H1 (cell line): ENCODE measurements around the gene SPATS2L. TPM values are rescaled to one million over a fixed set of nuclear protein-coding genes. Genes with fewer than 3 reads are reported as not detected.

Experiments used
- CTCF ChIA-PET: fragments of 300-600 bp; sonication (Branson Sonifier 250); formaldehyde crosslinking; loops from one replicate; lab custom pipeline; 2021; ENCODE audit not compliant: partially characterized antibody; lab: Charles Lee
- POLR2A ChIA-PET: fragments of 300-600 bp; sonication (Branson Sonifier 250); formaldehyde crosslinking; loops from one replicate; lab custom pipeline; 2021; ENCODE audit warnings: inconsistent platforms; ENCODE audit not compliant: partially characterized antibody; lab: Charles Lee
- DNase-seq, 2 experiments: peaks; one replicate each; pipeline versions ENCODE4 v3.0.0 to v3.0.0-alpha.2; 2010 to 2022; ENCODE audit warnings: low spot score in 2 of 2, low read depth in 1 of 2, mixed read lengths in 1 of 2
- FAIRE-seq: peaks from 2 replicates; lab custom pipeline; 2011; peaks lifted over from hg19 to GRCh38; lab: Jason Lieb, UNC
- H2AFZ ChIP-seq: 2 replicates; pipeline ENCODE4 v1.8.1; 2012; ENCODE audit warnings: low read length, inconsistent platforms
- H2AK5ac ChIP-seq: 2 replicates; pipeline ENCODE4 v1.6.1; 2013; ENCODE audit warnings: low read depth, low read length
- H2BK120ac ChIP-seq: replicated peaks from 2 replicates; pipeline ENCODE3; 2013; ENCODE audit warnings: low read depth, low read length, inconsistent platforms
- H2BK12ac ChIP-seq: 2 replicates; pipeline ENCODE4 v1.6.1; 2013; ENCODE audit warnings: low read depth, low read length
- H2BK15ac ChIP-seq: 2 replicates; pipeline ENCODE4 v1.6.1; 2013; ENCODE audit warnings: low read length
- H2BK20ac ChIP-seq: 2 replicates; pipeline ENCODE4 v1.6.1; 2013; ENCODE audit warnings: low read length
- H2BK5ac ChIP-seq: 2 replicates; pipeline ENCODE4 v1.6.1; 2013; ENCODE audit warnings: low read depth, low read length
- H3K14ac ChIP-seq: 2 replicates; pipeline ENCODE4 v1.6.1; 2013; ENCODE audit warnings: inconsistent platforms; ENCODE audit not compliant: insufficient read length
- H3K18ac ChIP-seq: 2 replicates; pipeline ENCODE4 v1.6.1; 2013; ENCODE audit warnings: low read length; ENCODE audit errors: extremely low read depth
- H3K23ac ChIP-seq: 2 replicates; pipeline ENCODE4 v1.6.1; 2013; ENCODE audit warnings: inconsistent platforms; ENCODE audit not compliant: insufficient read length
- H3K23me2 ChIP-seq: 2 replicates; pipeline ENCODE4 v1.6.1; 2013; ENCODE audit warnings: low read depth, low read length
- H3K27ac ChIP-seq: 2 replicates; pipeline ENCODE4 v1.6.1; 2011; ENCODE audit warnings: low read depth, low read length, inconsistent platforms
- H3K27me3 ChIP-seq, 4 experiments: replicated peaks in 1 of 4; 1 replicate in 1 of 4; 2 replicates in 3 of 4; pipeline versions ENCODE4 v1.6.1 to v1.8.1; 2011 to 2013; ENCODE audit warnings: low read length in 3 of 4, mild to moderate bottlenecking in 3 of 4, inconsistent platforms in 2 of 4, mixed read lengths in 2 of 4, moderate library complexity in 1 of 4; ENCODE audit not compliant: control insufficient read depth in 3 of 4, insufficient read depth in 3 of 4; ENCODE audit errors: extremely low read depth in 1 of 4
- H3K36me3 ChIP-seq, 4 experiments: 2 replicates each; pipeline versions ENCODE4 v1.6.1 to v1.8.1; 2011 to 2013; ENCODE audit warnings: mild to moderate bottlenecking in 4 of 4, low read length in 3 of 4, moderate library complexity in 2 of 4, control low read depth in 1 of 4, inconsistent platforms in 1 of 4; ENCODE audit not compliant: insufficient read depth in 4 of 4, control insufficient read depth in 2 of 4
- H3K4ac ChIP-seq: replicated peaks from 2 replicates; pipeline ENCODE3; 2013; ENCODE audit warnings: low read length, low read depth, mixed read lengths, inconsistent platforms; ENCODE audit not compliant: insufficient read length
- H3K4me1 ChIP-seq, 4 experiments: replicated peaks in 1 of 4; 1 replicate in 1 of 4; 2 replicates in 3 of 4; pipeline versions ENCODE4 v1.6.1 to v1.8.1; 2011 to 2013; ENCODE audit warnings: low read length in 3 of 4, inconsistent platforms in 2 of 4, mixed read lengths in 1 of 4; ENCODE audit not compliant: insufficient read depth in 4 of 4, control insufficient read depth in 3 of 4
- H3K4me2 ChIP-seq, 2 experiments: 2 replicates each; pipeline versions ENCODE4 v1.6.1 to v1.8.1; 2011 to 2013; ENCODE audit warnings: low read depth in 2 of 2, low read length in 2 of 2, control low read depth in 1 of 2, inconsistent platforms in 1 of 2, mild to moderate bottlenecking in 1 of 2; ENCODE audit not compliant: insufficient read depth in 1 of 2
- H3K4me3 ChIP-seq, 4 experiments: fragments of 200-600, 300-600 bp in 1 of 4; sonication (generic), shearing (Covaris generic), sonication (Bioruptor Twin) in 1 of 4; 2 replicates each; pipeline versions ENCODE4 v1.5.1 to v1.8.1; 2011 to 2016; ENCODE audit warnings: low read length in 4 of 4, low read depth in 3 of 4, control low read depth in 2 of 4, inconsistent platforms in 2 of 4, mild to moderate bottlenecking in 2 of 4, mixed read lengths in 1 of 4, moderate library complexity in 1 of 4; ENCODE audit not compliant: insufficient read depth in 2 of 4; ENCODE audit errors: extremely low read depth in 1 of 4
- H3K56ac ChIP-seq: replicated peaks from 2 replicates; pipeline ENCODE3; 2013; ENCODE audit warnings: low read depth, mild to moderate bottlenecking, mixed read lengths, low read length, inconsistent platforms; ENCODE audit not compliant: insufficient read length
- H3K79me1 ChIP-seq: 2 replicates; pipeline ENCODE4 v1.6.1; 2013; ENCODE audit warnings: low read depth, low read length, control low read depth
- H3K79me2 ChIP-seq, 2 experiments: 2 replicates each; pipeline versions ENCODE4 v1.6.1 to v1.8.1; 2012 to 2013; ENCODE audit warnings: low read length in 2 of 2, mild to moderate bottlenecking in 2 of 2, inconsistent platforms in 1 of 2; ENCODE audit not compliant: insufficient read depth in 2 of 2, control insufficient read depth in 1 of 2
- H3K9ac ChIP-seq, 4 experiments: replicated peaks in 1 of 4; 1 replicate in 1 of 4; 2 replicates in 3 of 4; pipeline versions ENCODE4 v1.6.1 to v1.8.1; 2011 to 2013; ENCODE audit warnings: low read depth in 3 of 4, low read length in 3 of 4, control low read depth in 2 of 4, mild to moderate bottlenecking in 2 of 4, moderate library complexity in 2 of 4, inconsistent platforms in 1 of 4; ENCODE audit errors: extremely low read depth in 1 of 4
- H3K9me3 ChIP-seq, 2 experiments: 2 replicates each; pipeline versions ENCODE4 v1.6.1 to v1.8.1; 2012 to 2013; ENCODE audit warnings: mild to moderate bottlenecking in 2 of 2, moderate library complexity in 2 of 2, control low read depth in 1 of 2, inconsistent platforms in 1 of 2, low read depth in 1 of 2, low read length in 1 of 2, mixed read lengths in 1 of 2; ENCODE audit not compliant: insufficient read depth in 2 of 2
- H4K20me1 ChIP-seq, 2 experiments: replicated peaks in 1 of 2; 2 replicates each; pipeline versions ENCODE3 to v1.8.1; 2011 to 2013; ENCODE audit warnings: inconsistent platforms in 2 of 2, low read length in 2 of 2, mild to moderate bottlenecking in 1 of 2; ENCODE audit not compliant: insufficient read depth in 2 of 2, control insufficient read depth in 1 of 2
- H4K5ac ChIP-seq: 2 replicates; pipeline ENCODE4 v1.6.1; 2013; ENCODE audit warnings: low read length, low read depth, mixed read lengths, inconsistent platforms; ENCODE audit not compliant: insufficient read length
- H4K8ac ChIP-seq: 2 replicates; pipeline ENCODE4 v1.8.0; 2013; ENCODE audit warnings: mild to moderate bottlenecking, moderate library complexity, low read length, inconsistent platforms; ENCODE audit not compliant: insufficient read depth; ENCODE audit errors: extremely low read depth
- H4K91ac ChIP-seq: replicated peaks from 2 replicates; pipeline ENCODE3; 2013; ENCODE audit warnings: low read length, mixed read lengths, inconsistent platforms; ENCODE audit not compliant: insufficient read length
- CBX8 ChIP-seq: fragments of 300-800, 300-1000 bp; sonication (generic); IDR thresholded peaks from 2 replicates; pipeline ENCODE4 v1.7.1; 2016; ENCODE audit warnings: low read depth, low read length, borderline replicate concordance
- FOSL1 ChIP-seq: IDR thresholded peaks from 2 replicates; pipeline ENCODE4 v1.6.1; 2011; ENCODE audit warnings: mild to moderate bottlenecking, low read depth, low read length, moderate library complexity; ENCODE audit not compliant: insufficient read depth
- HDAC6 ChIP-seq: IDR thresholded peaks from one replicate; pipeline ENCODE4 v1.7.1; 2012; ENCODE audit warnings: low read depth, mild to moderate bottlenecking, inconsistent platforms, low read length, moderate library complexity
- KDM5A ChIP-seq: fragments of 200-600 bp; IDR thresholded peaks from 2 replicates; pipeline ENCODE4 v1.7.1; 2012; ENCODE audit warnings: mild to moderate bottlenecking, low read length, inconsistent platforms, mixed read lengths
- MAFK ChIP-seq: IDR thresholded peaks from 2 replicates; pipeline ENCODE4 v1.6.1; 2012; ENCODE audit warnings: low read depth, mild to moderate bottlenecking, improper control_type of control experiment, low read length
- POLR2AphosphoS5 ChIP-seq: IDR thresholded peaks from 2 replicates; pipeline ENCODE4 v1.6.1; 2011; ENCODE audit warnings: low read depth, low read length
- RAD21 ChIP-seq, 2 experiments: IDR thresholded peaks in 1 of 2; conservative IDR thresholded peaks in 1 of 2; 2 replicates each; pipeline ENCODE4 v1.6.1; 2011; ENCODE audit warnings: low read depth in 2 of 2, low read length in 2 of 2, improper control_type of control experiment in 1 of 2, inconsistent platforms in 1 of 2, mild to moderate bottlenecking in 1 of 2, moderate library complexity in 1 of 2
- RNF2 ChIP-seq: fragments of 200-900, 300-1000 bp; sonication (generic); IDR thresholded peaks from 2 replicates; pipeline ENCODE4 v1.7.1; 2016; ENCODE audit warnings: borderline replicate concordance, low read depth, mild to moderate bottlenecking, antibody characterized with exemption, low read length; ENCODE audit not compliant: poor library complexity, severe bottlenecking; ENCODE audit errors: missing control alignments
- RXRA ChIP-seq: IDR thresholded peaks from 2 replicates; pipeline ENCODE4 v1.6.1; 2011; ENCODE audit warnings: low read depth, mild to moderate bottlenecking, low read length, moderate library complexity; ENCODE audit not compliant: insufficient read depth
- SIRT6 ChIP-seq: IDR thresholded peaks from one replicate; pipeline ENCODE4 v1.7.1; 2012; ENCODE audit warnings: low read length, inconsistent platforms
- SP1 ChIP-seq: IDR thresholded peaks from 2 replicates; pipeline ENCODE4 v1.6.1; 2011; ENCODE audit warnings: low read depth, low read length
- TEAD4 ChIP-seq: IDR thresholded peaks from 2 replicates; pipeline ENCODE4 v1.6.1; 2012; ENCODE audit warnings: low read depth, low read length, inconsistent platforms, mixed read lengths
- YY1 ChIP-seq: IDR thresholded peaks from 2 replicates; pipeline ENCODE4 v1.6.1; 2011; ENCODE audit warnings: low read depth, mild to moderate bottlenecking, low read length
- WGBS, 2 experiments: shearing (Covaris generic) in 1 of 2; methylation state at CpG; one replicate each; pipeline versions ENCODE4 v1.1.6 to v1.1.7; 2013 to 2015; ENCODE audit warnings: low lambda C conversion rate in 2 of 2, mixed read lengths in 2 of 2, inconsistent platforms in 1 of 2, low coverage in 1 of 2, missing lambda C conversion rate in 1 of 2; ENCODE audit not compliant: insufficient replicate concordance in 2 of 2, insufficient coverage in 1 of 2, insufficient read length in 1 of 2; ENCODE audit errors: extremely low coverage in 1 of 2, missing lambda C conversion rate in 1 of 2; 5-methylcytosine and 5-hydroxymethylcytosine counted together
- polyA plus RNA-seq, 7 experiments: library from polyadenylated mRNA; depleted of rRNA in 3 of 7; stranded (reverse) in 5 of 7; unstranded in 2 of 7; fragments of >200 nt in 5 of 7; fragments of 200-250 nt in 2 of 7; gene quantifications; 1 replicate in 5 of 7; 2 replicates in 1 of 7; 4 replicates in 1 of 7; pipeline versions ENCODE4 v1.2.1 to v1.2.3, GENCODE V29; 2011 to 2013; ENCODE audit warnings: missing spikeins in 2 of 7, mixed read lengths in 2 of 7
- total RNA-seq: library from RNA; stranded (reverse); fragmentation: NEBNext Ultra II Directional; extraction: Animal tissue kit (Norgen Biotek cat#: 25700); gene quantifications from 2 replicates; pipeline ENCODE4 v1.2.1, GENCODE V29; 2021

Gene SPATS2L
- total and polyA plus RNA-seq, 2 of the 8 experiments (the other 6 are each of a cell fraction or from before 2014, with no cell fraction given) = 67.3 to 189 TPM

DNA sequence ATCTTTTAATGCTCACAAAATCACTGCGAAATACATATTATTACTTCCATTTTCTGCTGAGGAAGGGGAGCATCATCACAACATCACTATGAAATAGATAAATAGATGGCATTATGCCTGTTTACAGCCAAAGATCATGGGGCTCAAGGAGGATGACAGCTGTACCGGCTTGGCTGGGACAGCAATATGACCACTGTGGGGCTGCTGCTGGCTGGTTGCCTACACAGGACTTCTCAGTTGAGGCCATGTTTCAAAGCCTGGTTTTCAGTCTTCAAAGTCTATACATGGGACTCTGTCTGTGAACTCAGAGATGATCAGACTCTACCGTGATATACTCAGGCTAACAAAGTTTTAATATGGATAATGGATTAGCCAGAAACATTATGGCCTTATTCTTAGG, 58.7 kb downstream of the SPATS2L start:
- Histone ChIP-seq H3K27ac (no peak overlapping the region), H4K20me1 (no peaks in the 10 kb centered on the region), H3K36me3 (0 out of 8 replicates have a peak, but pooled peaks cover 0 to 3% (median 0%) of the 10 kb centered on the region in 4 experiments), H4K5ac (no peak overlapping the region), H3K4me3 (no peak overlapping the region), H3K23ac (no peak overlapping the region), H2BK5ac (no peak overlapping the region), H4K91ac (no peak overlapping the region), H2BK20ac (no peak overlapping the region), H2BK12ac (no peak overlapping the region), H3K18ac (no peak overlapping the region), H3K4me1 (peaks cover 4 to 28% (median 13%) of the 10 kb centered on the region in 4 experiments; a peak in 5 of 7 replicates), H3K4ac (no peak overlapping the region), H3K56ac (no peak overlapping the region), H3K9me3 (no peaks in the 10 kb centered on the region), H3K23me2 (no peaks in the 10 kb centered on the region; the same call in 1 of the 2 replicates), H3K14ac (no peak overlapping the region), H2AFZ (no peak overlapping the region), H2BK15ac (no peak overlapping the region), H2BK120ac (no peak overlapping the region), H3K9ac (no peak overlapping the region), H3K4me2 (no peak overlapping the region), H2AK5ac (no peak overlapping the region), H4K8ac (no peak overlapping the region), H3K27me3 (no peaks in the 10 kb centered on the region), H3K79me1 (peaks cover 5% of the 10 kb centered on the region), H3K79me2 (peaks cover 0 to 91% of the 10 kb centered on the region in 2 experiments; a peak in 3 of 4 replicates)
- ChIA-PET CTCF (no interaction called here), POLR2A (interaction anchor here (1.5 kb wide), 1 partner anchor 11 kb away, joined by 3 read pairs; no protein-coding TSS in a partner anchor)
- no peak for TF ChIP-seq YY1
- no peak for TF ChIP-seq RNF2
- TF ChIP-seq HDAC6 = no peak
- no peak for TF ChIP-seq RAD21 (IDR thresholded peaks at IDR 0.05 in 1 of 2, conservative IDR thresholded peaks at IDR 0.05 in 1 of 2; ENCODE audit: low read depth in 2 of 2, low read length in 2 of 2)
- no peak for TF ChIP-seq FOSL1
- TF ChIP-seq KDM5A = no peak
- no peak for TF ChIP-seq SIRT6
- no peak for TF ChIP-seq TEAD4
- TF ChIP-seq POLR2AphosphoS5 = no peak
- TF ChIP-seq CBX8 = no peak
- TF ChIP-seq SP1 = no peak
- no peak for TF ChIP-seq RXRA
- TF ChIP-seq MAFK = no peak
- FAIRE-seq (no peak), DNase-seq (no peak)
- 78% methylated on average over 3 of the region's 3 CpGs; no CpG with 5 or more reads in 1 of the 2 experiments for WGBS, 2 experiments
